Forelimb muscle (tissue), 1 donor: ENCODE measurements around the gene TSPY4. TPM values are rescaled to one million over a fixed set of nuclear protein-coding genes. Genes with fewer than 3 reads are reported as not detected.
"Not testable (repeated sequence)": the region's sequence is repeated elsewhere in the genome, so short reads cannot be mapped to it uniquely, and the experiment has no call there.

Source experiments
- DNase-seq: peaks from one replicate; pipeline ENCODE4 v3.0.0-alpha.2; 2013; ENCODE audit warnings: low read depth
- polyA plus RNA-seq: library from polyadenylated mRNA; unstranded; fragments of 120-200 nt; gene quantifications from one replicate; pipeline ENCODE4 v1.2.1, GENCODE V29; 2013; ENCODE audit not compliant: insufficient read length

TSPY4 gene, protein sequence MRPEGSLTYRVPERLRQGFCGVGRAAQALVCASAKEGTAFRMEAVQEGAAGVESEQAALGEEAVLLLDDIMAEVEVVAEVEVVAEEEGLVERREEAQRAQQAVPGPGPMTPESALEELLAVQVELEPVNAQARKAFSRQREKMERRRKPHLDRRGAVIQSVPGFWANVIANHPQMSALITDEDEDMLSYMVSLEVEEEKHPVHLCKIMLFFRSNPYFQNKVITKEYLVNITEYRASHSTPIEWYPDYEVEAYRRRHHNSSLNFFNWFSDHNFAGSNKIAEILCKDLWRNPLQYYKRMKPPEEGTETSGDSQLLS
- polyA plus RNA-seq, result not detected

DNA sequence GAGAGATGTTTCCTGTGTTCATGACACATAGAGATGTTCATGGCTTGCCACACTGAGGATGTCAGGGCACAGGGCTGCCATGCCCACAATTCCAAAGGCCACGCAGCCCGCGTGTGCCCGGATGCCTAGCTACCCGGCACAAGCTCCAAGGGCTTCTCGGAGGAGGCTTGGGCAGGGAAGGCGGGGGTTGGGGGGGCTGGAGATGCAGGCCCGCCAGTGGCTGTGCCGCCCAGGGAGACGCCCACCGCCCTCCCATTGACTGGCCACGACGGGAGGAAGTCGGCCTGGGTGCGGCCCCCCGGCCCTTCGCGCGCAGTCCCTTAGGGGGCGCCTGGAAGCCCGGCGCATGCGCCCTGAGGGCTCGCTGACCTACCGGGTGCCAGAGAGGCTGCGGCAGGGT, at the start of gene TSPY4:
TSS of gene TSPY4 (plus strand) at position 301 of the 400 bp plus-strand sequence. CDS start at position 347, 46 bp downstream.
- DNase-seq, result not testable (repeated sequence)

DNA sequence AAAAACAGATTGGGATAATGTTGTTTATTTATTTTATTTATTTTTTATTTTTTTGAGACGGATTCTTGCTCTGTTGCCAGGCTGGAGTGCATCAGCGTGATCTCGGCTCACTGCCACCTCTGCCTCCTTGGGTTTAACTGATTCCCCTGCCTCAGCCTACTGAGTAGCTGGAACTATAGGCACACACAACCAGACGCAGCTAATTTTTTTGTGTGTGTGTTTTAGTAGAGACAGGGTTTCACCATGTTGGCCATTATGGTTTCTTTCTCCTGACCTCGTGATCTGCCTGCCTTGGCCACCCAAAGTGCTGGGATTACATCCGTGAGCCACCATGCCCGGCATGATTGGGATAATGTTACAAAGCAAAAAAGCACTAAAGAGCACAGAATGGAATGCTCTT, 16.3 kb upstream of the TSPY4 start:
- no peak for DNase-seq

DNA sequence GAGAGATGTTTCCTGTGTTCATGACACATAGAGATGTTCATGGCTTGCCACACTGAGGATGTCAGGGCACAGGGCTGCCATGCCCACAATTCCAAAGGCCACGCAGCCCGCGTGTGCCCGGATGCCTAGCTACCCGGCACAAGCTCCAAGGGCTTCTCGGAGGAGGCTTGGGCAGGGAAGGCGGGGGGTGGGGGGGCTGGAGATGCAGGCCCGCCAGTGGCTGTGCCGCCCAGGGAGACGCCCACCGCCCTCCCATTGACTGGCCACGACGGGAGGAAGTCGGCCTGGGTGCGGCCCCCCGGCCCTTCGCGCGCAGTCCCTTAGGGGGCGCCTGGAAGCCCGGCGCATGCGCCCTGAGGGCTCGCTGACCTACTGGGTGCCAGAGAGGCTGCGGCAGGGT, 20.2 kb downstream of the TSPY4 start, which contains the start of gene TSPY8:
TSS of gene TSPY8 (plus strand) at position 301 of the 400 bp plus-strand sequence. CDS start at position 347, 46 bp downstream.
- not testable (repeated sequence) for DNase-seq

Other genes starting within 250 kb of the TSPY4 start
- gene TSPY8, start 20.3 kb downstream of the TSPY4 start, polyA plus RNA-seq, result not detected
- gene TSPY3, start 61.0 kb downstream of the TSPY4 start, polyA plus RNA-seq, result not detected
- not detected for gene TSPY1, start 129.5 kb downstream of the TSPY4 start, polyA plus RNA-seq
- gene TSPY9, start 149.8 kb downstream of the TSPY4 start, polyA plus RNA-seq, result not detected
- not detected for gene TSPY10, start 190.4 kb downstream of the TSPY4 start, polyA plus RNA-seq